GOT3 (cell line): Measurements from ENCODE around the gene HPSE2.
"Not testable (repeated sequence)": the region's sequence is repeated elsewhere in the genome, so short reads cannot be mapped to it uniquely, and the experiment has no call there.

Source experiments
- DNase-seq: peaks from one replicate; lab custom pipeline; 2025; ENCODE audit warnings: mixed read lengths; lab: John Stamatoyannopoulos, UW

HPSE2 gene

DNA sequence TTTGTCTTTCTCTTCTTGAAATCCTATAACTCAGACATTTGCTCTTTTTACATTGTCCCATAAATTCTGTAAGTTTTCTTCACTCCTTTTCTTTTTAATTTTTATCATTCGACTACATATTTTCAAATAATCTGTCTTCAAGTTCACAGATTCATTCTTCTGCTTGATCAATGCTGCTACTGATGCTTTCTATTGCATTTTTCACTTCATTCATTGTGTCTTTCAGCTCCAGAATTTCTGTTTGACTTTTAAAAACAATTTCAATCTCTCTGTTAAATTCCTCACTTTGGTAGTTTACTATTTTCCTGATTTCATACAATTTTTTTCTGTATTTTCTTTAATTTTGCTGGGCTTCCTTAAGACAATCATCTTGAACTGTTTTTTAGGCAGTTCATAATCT lies 230.4 kb downstream of the HPSE2 start:
- no peak for DNase-seq

DNA sequence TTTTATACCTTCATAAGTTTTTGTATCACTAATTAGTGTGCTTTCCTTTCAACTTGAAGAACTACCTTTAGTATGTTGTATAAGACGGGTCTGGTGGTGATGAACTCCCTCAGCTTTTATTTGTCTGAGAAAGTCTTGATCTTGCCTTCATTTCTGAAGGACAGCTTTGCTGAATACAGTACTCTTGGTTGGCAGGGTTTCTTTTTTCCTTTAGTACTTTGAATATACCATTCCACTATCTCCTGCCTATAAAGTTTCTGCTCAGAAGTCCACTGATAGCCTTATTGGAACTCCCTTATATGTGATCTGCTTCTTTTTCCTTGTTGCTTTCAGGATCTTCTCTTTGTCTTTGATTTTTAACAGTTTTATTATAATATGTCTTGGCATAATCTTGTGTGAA lies 230.9 kb downstream of the HPSE2 start:
- DNase-seq, result no peak

DNA sequence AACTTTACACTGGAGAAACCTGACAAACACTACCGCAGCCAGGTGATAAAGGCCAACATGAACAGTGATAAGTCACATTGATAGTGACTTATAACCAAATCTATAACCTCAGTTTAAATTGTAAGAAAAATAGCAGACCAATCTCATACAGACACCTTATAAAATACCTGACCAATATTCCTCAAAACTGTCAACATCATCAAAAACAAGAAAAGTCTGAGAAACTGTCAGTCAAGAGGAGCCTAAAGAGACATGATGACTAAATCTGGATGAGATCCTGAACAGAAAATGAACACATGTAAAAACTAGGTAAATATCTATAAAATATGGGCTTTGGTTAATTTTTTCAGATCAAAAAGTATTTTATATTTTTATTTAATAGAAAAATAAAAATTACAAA lies 233.3 kb downstream of the HPSE2 start:
- no peak for DNase-seq

DNA sequence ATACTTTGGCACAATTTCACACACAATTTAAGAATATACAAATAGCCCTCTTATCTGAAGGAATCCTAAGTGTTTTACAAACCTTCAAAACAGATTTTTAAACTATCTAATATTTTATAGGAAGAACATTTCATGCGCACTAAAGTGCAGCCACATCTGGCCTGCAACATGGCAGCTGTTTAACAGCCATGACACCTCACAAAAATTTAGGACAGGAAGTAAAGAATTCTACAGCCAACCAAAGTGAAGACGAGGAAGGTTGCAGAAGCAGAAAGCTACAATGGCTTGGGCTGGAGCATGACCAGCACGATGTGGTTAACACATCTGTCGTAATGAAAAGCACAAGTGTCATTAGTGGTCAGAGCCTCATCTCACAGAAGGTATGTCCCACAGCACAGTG lies 238.1 kb downstream of the HPSE2 start:
- no peak for DNase-seq

DNA sequence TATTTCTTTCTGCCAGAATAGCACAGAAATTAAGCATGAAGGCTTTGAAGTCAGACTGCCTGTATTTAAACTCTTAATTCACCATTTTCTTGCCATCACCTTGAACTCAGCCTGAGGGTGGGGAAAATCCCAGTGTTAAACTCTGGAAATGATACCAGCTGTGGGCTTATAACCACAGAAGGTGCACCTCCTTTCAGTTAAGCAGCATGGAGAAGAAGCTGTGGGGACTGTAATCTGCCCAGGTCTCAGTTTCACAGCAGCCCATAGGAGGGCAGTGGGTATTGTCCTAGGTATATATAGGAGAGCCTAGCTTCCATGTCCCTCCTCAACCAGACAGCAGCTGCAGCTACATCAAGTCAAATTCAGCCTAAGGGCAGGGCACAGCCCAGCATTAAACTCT lies 241.6 kb downstream of the HPSE2 start:
- DNase-seq, result no peak

DNA sequence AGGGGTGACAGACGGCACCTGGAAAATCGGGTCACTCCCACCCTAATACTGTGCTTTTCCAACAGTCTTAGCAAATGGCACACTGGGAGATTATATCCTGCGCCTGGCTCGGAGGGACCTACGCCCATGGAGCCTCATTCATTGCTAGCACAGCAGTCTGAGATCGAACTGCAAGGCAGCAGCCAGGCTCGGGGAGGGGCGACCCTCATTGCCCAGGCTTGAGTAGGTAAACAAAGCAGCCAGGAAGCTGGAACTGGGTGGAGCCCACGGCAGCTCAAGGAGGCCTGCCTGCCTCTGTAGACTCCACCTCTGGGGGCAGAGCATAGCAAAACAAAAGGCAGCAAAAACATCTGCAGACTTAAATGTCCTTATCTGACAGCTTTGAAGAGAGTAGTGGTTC lies 251.9 kb downstream of the HPSE2 start:
- not testable (repeated sequence) for DNase-seq

DNA sequence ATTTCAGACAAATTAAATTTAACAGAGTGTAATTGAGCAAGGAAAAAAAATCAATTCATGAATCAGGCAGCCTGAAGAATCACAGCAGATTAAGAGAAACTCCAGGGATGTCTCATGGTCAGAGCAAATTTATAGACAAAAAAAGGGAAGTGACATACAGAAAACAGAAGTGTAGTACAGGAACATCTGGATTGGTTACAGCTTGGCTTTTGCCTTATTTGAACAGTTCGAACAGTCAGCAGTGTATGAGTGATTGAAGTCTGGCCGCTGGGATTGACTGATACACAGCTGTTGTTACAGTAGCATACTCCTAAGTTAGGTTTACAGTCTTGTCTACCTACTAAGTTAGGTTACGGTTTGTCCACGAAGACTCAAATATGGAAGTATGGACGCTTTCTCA lies 255.3 kb downstream of the HPSE2 start:
- no peak for DNase-seq

DNA sequence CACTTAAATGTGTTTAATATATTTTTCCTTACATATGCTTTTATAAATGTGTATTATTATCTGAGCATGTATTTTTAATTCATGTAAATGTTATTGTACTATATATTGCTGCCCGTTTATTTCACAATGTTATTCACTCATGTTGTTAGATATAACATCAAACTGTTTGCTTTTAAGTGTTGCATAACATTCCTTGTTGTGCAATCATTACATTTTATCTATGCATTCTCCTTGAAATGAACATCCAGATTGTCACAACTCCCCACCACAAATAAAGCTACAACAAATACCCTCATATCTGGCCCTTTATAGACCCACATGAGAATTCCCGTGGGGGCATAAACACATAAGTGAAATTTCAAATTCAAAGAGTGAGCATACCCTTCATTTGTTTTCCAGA lies 264.2 kb downstream of the HPSE2 start:
- DNase-seq, result no peak

DNA sequence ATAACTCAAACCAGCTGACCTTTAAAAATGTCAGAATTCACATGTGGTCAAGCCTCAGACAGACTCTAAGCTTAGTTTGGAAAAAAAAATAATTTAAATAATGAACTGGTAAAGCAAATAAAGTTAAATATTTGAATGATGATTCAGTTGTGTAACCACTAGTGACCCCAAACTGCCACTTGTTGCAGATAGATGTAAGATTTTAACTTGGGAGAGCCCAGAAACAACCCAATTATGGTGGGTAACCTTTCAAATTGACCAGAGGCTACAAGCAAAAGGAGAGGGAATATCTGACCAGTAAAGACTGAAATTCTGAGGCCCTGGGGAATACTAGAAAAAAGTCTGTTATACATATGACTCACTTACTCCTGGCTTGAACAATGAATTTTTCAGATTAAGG lies 268.1 kb downstream of the HPSE2 start:
- DNase-seq, result no peak

DNA sequence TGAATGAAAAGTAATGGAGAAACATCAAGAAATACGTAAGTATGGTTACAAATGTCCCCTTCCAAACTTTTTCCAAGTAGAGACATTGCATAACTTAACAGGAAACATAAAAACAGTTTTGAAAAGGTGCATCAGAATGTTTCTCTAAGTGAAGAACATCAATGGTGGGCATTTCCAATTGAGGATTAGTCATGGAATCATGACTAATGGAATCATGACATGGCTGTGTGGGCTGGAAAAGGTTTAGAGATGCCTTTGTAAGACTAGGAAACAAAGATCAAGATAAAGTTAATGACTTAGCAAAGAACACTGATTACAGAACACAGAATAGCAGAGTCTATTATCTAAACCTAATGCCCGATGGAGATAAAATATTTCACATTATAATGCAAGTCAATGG lies 272.0 kb downstream of the HPSE2 start:
- no peak for DNase-seq

DNA sequence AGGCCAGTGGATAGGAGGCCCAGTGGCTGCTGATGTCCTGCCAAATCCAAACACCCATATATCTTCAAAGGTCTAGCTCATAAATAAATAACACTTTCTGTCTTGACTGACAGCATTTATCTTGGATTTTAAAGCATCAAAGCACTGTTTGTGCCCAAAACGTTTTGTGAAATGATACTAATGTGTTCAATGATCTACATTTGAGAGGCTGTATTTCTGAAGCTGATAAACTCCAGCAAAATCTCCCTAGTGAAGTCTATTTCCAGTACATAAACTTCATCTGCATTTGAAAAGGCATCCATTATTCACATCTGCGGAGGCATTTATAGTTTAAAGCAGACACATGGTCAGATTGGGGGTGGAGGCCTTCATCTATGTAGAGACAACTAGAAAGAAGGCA lies 276.3 kb downstream of the HPSE2 start:
- no peak for DNase-seq

DNA sequence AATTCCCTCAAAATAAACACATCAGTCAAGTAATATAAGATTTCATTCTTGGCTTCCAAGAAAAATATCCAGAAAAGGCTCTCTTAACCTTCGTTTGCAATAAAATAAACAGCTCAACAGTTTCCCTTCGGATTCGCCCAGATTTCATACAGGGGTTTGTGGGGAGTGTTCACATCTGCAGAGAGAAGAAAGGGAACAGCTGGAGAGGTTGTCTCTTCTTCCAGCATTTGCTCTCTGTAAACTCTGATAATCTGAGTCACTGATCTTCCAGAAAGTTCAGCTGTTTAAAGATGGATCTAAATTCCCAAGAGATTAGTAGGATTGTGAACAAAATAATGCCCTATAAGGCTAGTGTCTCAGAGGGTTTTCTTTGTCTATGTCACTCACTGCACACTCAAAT lies 277.9 kb downstream of the HPSE2 start:
- no peak for DNase-seq

DNA sequence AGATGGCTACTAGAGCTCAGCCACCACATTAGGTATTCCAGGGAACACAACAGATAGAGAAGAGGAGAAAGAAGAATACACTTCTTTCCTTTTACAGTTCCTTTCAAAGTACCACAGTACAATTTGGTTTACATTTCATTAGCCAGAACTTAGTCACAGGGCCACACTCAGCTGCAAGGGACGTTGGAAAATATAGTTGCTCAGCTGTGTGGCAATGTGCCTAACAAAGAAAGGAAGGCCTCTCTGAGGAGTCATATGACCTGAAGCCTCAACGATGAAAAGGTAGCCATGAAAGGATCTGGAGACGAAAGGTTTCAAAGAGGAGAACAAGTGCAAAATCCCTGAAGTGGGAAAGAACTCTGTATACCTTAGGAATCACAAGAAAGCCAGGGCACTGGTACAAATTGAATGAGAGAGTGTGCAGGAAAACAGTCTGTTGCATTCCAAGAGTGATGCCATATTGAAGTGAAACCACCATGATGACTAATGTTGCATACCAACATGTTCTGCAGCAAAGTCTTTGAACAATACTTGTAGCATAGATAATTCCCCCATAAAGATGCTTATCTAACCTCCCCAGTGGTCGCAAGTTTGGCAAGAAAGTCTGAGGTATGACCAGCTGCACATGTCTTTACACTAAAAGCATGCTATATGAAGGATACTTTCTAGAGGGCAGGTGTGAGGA lies 278.9 kb downstream of the HPSE2 start:
- DNase-seq, result no peak

DNA sequence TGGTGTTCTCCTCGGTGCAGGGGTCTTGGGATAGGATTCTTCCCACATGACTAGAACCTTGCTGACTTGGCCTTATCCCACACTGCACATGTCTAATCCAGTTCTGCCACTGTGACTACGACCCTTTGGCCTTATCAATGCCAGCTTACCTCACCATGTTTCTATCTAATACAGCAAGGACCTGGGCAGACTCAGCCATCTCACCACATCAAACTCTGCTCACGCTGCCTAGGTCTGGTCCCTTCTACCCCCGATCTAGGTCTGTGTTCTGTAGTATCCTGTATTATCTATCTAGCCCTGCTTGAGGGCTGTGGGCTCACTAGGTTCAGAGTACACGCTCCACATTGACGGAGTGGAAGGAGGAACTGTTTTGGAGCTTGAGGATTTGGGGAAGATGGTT lies 282.4 kb downstream of the HPSE2 start:
- no peak for DNase-seq

DNA sequence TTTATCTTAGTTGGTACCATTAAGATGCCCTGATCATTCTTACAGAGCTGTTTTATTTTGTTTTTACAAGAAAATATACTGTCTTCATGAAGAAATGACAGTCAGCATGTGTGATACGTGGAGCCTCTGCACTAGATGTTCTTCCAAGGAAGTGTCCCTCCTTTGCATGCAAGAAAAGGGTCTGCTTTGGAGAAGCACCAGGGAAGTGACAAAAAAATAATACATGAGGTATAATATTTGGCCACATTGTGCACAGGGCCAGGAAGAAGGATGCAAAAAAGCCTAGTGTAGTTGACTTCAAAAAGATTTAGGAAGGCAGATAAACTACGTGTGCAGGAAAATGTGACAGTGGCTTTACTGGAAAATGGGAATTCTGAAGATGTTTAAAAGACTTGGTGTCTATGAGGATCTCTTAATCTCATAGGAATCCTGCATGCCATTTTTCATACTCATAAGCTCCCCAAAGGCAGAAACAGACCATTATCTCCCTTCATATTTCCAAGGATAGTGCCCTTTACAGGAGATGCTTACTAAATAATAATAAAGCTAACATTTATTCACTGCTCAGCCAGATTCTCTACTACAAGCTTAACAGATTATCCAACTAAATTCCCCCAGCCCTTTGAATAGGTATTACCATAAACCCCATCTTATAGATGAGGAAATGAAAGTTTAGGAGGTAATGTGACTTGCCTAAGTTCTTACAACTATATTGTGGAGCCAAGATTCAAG lies 284.2 kb downstream of the HPSE2 start:
- DNase-seq, result no peak

DNA sequence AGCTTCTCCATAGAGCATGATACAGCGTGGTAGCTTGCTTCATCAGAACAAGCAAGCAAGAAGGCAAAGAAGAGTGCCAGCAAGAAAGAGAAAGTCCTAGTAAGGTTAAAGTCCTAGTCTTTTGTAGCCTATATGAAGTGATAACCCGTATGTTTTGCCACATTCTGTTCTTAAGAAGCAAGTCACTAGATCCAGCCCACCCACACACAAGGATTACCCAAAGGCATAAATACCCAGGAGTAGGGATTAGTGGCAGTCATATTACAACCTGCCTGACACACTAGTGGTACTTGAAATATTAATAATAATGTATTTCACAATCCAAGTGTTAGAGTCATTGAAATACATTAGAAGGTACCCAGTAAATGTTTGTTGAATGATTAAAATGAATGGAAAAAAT lies 285.5 kb downstream of the HPSE2 start:
- DNase-seq, result no peak

DNA sequence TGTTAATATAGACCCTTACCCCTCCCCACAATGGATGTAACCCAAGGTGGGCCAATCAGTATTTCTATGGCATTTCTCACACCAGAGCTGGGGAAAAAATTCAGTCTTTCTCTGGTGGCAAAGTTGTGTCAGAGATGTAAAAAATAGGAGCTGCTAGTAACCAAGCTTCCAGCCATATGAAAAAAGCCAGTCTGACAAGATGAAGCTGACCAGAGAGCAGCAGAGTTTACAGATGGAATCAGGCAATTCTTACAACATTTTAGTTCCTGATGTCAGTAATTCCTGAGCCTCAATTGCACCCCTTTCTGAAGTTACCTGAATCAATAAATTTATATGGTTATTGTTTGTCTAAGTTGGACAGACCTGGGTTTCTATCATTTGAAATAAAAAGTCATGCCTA lies 286.3 kb downstream of the HPSE2 start:
- no peak for DNase-seq

DNA sequence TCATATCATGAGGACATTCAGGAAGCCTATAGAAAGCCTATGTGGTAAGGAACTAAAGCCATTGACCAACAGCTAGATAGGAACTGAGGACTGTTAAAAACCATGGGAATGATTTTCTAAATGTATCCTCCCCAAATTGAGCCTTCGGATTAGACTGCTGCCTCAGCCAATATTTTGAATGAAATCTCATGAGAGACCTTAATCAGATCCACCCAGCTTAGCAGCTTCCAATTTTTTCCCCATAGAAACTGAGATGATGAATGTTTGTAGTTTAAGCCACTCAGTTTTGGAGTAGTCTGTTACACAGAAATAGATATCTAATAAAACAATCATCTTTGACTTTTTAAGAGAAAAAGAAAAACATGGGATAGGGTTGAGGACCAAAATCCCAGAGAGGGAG lies 292.0 kb downstream of the HPSE2 start:
- DNase-seq, result no peak

DNA sequence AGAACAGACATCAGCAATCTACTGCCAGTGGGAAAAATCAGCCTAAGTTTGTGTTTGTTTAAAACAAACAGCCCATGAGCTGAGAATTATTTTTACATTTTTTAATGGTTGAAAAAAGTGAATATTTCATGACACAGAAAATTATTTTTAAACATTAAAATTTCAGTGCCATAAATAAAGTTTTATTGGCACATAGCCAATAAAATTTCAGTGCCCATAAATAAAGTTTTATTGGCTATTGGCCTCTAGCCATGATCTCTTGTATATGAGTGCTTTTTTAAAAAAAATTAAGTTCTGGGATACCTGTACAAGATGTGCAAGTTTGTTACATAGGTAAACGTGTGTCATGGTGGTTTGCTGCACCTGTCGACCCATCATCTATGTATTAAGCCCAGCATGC lies 305.9 kb downstream of the HPSE2 start:
- no peak for DNase-seq

DNA sequence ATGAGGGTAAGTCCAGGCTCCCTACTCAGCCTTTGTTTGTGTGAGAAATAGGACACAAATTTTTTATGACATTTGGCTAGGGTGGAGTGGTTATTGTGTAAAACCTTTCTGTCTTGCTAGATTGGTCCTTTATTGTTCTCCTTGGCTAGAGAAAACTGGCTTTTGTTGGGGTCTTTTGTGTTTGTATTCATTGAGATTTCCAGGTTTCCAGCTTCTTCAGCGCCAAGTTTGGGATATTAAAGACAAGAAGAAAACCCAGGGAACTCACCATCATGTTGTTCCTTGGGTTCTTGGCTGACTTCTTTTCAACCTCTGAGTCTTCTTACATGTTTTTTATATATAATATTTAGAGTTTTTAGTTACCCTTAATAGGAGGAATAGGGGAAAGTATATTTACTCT lies 310.0 kb downstream of the HPSE2 start:
- DNase-seq, result no peak

DNA sequence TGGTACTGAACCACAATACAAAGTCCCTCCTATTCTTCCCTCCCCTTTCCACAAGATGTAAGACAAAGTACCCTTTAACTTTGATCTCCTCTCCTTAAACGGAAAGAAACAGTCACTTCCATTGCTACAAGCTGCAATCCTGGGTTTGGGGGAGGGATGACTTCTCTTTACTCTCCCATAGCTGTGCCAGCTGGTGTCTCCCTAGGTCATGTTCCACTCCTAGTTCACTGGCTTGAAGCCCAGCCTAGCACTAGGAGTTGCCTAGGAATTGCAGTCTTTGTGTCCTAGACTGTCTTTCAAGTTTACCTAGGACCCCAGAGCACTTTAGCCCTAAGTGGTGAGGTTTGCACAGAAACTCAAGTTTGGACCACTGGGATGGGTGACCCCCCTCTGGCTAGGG lies 311.1 kb downstream of the HPSE2 start:
- DNase-seq, result no peak

DNA sequence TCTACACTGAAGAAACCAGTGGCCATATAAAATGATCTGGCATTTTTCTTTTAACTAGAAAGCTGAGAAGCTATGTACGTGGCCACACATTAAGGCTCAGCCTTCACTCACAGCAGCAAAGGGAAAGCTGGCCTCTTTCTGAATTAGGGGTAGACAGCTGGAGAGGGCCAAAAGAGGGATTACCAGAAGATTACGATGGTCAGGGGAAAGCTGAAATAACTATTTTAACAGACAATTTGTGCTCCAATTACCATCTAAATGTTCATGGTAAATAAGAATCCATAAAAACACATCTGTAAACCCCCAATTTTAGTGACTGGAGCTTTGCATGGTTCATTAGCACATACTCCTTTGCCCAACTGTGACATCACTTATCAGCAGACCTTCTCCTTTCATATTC lies 314.3 kb downstream of the HPSE2 start:
- no peak for DNase-seq

DNA sequence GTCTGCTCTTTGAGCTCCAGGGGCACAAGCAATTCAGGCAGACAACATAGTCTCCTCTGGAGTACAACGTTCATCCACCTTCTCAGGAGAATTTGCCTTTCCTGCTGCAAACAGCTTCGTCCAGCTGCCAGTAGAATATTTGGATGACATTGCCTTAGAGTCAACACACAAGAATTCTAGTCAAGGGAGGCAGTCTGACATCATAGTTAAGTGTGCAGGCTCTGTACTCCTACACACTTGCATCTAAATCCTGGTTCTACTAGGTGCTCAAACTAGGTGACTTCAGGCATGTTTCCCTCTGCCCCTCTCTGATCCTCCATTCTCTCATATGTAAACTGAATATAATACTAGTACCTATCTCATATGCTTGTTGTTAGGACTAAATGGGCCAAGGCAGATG lies 314.8 kb downstream of the HPSE2 start:
- no peak for DNase-seq

DNA sequence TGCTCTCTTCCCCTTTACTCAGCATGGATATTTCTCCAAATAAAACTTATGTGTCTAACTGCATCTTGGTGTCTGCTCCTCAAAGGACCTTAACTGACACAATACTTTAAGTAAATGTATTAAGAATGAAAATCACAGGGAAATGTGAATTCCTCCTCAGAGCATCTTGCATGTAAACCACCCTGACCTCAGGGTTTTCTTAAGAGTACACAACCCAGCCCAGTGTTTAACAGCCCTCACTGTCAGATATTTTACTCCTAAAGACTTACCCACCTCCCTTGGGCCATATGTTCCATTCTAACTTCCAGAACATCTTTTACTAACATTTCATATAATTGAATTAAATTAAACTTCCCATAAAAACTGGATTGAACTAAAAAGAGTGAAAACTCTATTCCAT lies 315.3 kb downstream of the HPSE2 start:
- no peak for DNase-seq
